Stimulated activated CD8-positive, alpha-beta memory T cell treated with anti-CD3 and anti-CD28 coated beads, Interleukin-7, amount 100 ng/mL, for 1 hour (primary cell): ENCODE measurements around the gene ANXA7.
"Not testable (repeated sequence)": the region's sequence is repeated elsewhere in the genome, so short reads cannot be mapped to it uniquely, and the experiment has no call there.

Experiments
- DNase-seq, 2 donors: peaks; one replicate each; pipeline ENCODE4 v3.0.0-alpha.2; 2020; ENCODE audit warnings: low read depth in 2 of 2

ANXA7 gene

GRCh38 chr10:73338801-73339368 lies 75.0 kb downstream of the ANXA7 start:
- DNase-seq: no peak

GRCh38 chr10:73333202-73333601 lies 80.7 kb downstream of the ANXA7 start:
- no peak for DNase-seq

- DNase-seq: no peak
These were observed 81.5 kb downstream of the ANXA7 start for GRCh38 chr10:73332379-73332778.

- not testable (repeated sequence) for DNase-seq
These were observed 85.3 kb downstream of the ANXA7 start for GRCh38 chr10:73328523-73328922.

- DNase-seq: not testable (repeated sequence)
These were observed 88.6 kb downstream of the ANXA7 start for GRCh38 chr10:73325290-73325689.
